Superior temporal gyrus (tissue), 1 donor: ENCODE data around the gene SLCO3A1.

Experiments
- DNase-seq: peaks from one replicate; pipeline ENCODE4 v3.0.0-alpha.2; 2016; ENCODE audit errors: extremely low spot score

SLCO3A1 gene

GRCh38 chr15:92098869-92099268 lies 245.4 kb downstream of the SLCO3A1 start:
- peak; percentile 82 for DNase-seq

- no peak for DNase-seq
Measured at GRCh38 chr15:92100301-92100700, 246.8 kb downstream of the SLCO3A1 start.

- no peak for DNase-seq
Measured at GRCh38 chr15:92100751-92101150, 247.2 kb downstream of the SLCO3A1 start.

- DNase-seq = no peak
Measured at GRCh38 chr15:92101708-92102394, 248.3 kb downstream of the SLCO3A1 start.

GRCh38 chr15:92102395-92102755 lies 248.9 kb downstream of the SLCO3A1 start:
- DNase-seq = no peak

- DNase-seq = no peak
Measured at GRCh38 chr15:92104072-92104471, 250.6 kb downstream of the SLCO3A1 start.

- DNase-seq = no peak
Measured at GRCh38 chr15:92105611-92106010, 252.1 kb downstream of the SLCO3A1 start.

GRCh38 chr15:92107510-92107909 lies 254.0 kb downstream of the SLCO3A1 start:
- no peak for DNase-seq

- no peak for DNase-seq
Measured at GRCh38 chr15:92109191-92109873, 255.8 kb downstream of the SLCO3A1 start.

GRCh38 chr15:92111291-92111690 lies 257.8 kb downstream of the SLCO3A1 start:
- DNase-seq = no peak

GRCh38 chr15:92111751-92112150 lies 258.2 kb downstream of the SLCO3A1 start:
- DNase-seq = no peak

GRCh38 chr15:92112180-92112579 lies 258.7 kb downstream of the SLCO3A1 start:
- peak; percentile 84 for DNase-seq

- peak; percentile 55 for DNase-seq
Measured at GRCh38 chr15:92112711-92113110, 259.2 kb downstream of the SLCO3A1 start.

GRCh38 chr15:92113832-92114231 lies 260.3 kb downstream of the SLCO3A1 start:
- no peak for DNase-seq

GRCh38 chr15:92115834-92116233 lies 262.3 kb downstream of the SLCO3A1 start:
- DNase-seq = no peak

- no peak for DNase-seq
Measured at GRCh38 chr15:92116330-92116729, 262.8 kb downstream of the SLCO3A1 start.

GRCh38 chr15:92117261-92117731 lies 263.8 kb downstream of the SLCO3A1 start:
- DNase-seq = no peak

- no peak for DNase-seq
Measured at GRCh38 chr15:92118162-92118935, 264.8 kb downstream of the SLCO3A1 start.

GRCh38 chr15:92118936-92119325 lies 265.4 kb downstream of the SLCO3A1 start:
- no peak for DNase-seq

- no peak for DNase-seq
Measured at GRCh38 chr15:92120094-92120795, 266.7 kb downstream of the SLCO3A1 start.

GRCh38 chr15:92121047-92121446 lies 267.5 kb downstream of the SLCO3A1 start:
- DNase-seq = no peak

- DNase-seq = no peak
Measured at GRCh38 chr15:92122259-92122658, 268.8 kb downstream of the SLCO3A1 start.
